Suprapubic skin (tissue), 4 donors: ENCODE measurements around the gene LRMDA. TPM values are rescaled to one million over a fixed set of nuclear protein-coding genes. Genes with fewer than 3 reads are reported as not detected.
"Not testable (repeated sequence)": the region's sequence is repeated elsewhere in the genome, so short reads cannot be mapped to it uniquely, and the experiment has no call there.

Experiments used
- DNase-seq, 2 donors: peaks; one replicate each; pipeline ENCODE4 v3.0.0-alpha.2; 2019; ENCODE audit warnings: low spot score in 2 of 2
- H3K27ac ChIP-seq: fragments of 200-600 bp; sonication (generic); one replicate; pipeline ENCODE4 v1.5.1; 2019
- H3K27me3 ChIP-seq: fragments of 200-600 bp; sonication (generic); one replicate; pipeline ENCODE4 v1.5.1; 2019
- H3K36me3 ChIP-seq: fragments of 200-600 bp; sonication (generic); one replicate; pipeline ENCODE4 v1.5.1; 2019
- H3K4me1 ChIP-seq: fragments of 200-600 bp; sonication (generic); one replicate; pipeline ENCODE4 v1.5.1; 2019
- H3K4me3 ChIP-seq: fragments of 200-600 bp; sonication (generic); one replicate; pipeline ENCODE4 v1.5.1; 2019; ENCODE audit warnings: mild to moderate bottlenecking
- H3K9me3 ChIP-seq: fragments of 200-600 bp; sonication (generic); one replicate; pipeline ENCODE4 v1.5.1; 2019
- CTCF ChIP-seq, 2 donors: fragments of 200-600 bp in 1 of 2; fragments of 450-650 bp in 1 of 2; sonication (generic) in 1 of 2; IDR thresholded peaks; one replicate each; pipeline ENCODE4 v1.5.1; 2016 to 2019; ENCODE audit warnings: antibody characterized with exemption in 2 of 2, mild to moderate bottlenecking in 1 of 2, moderate library complexity in 1 of 2
- EP300 ChIP-seq: sonication (generic); formaldehyde crosslinking; IDR thresholded peaks from one replicate; pipeline ENCODE4 v1.6.1; 2017; ENCODE audit warnings: antibody characterized with exemption
- POLR2A ChIP-seq, 2 donors: fragments of 450-650 bp; IDR thresholded peaks; one replicate each; pipeline ENCODE4 v1.6.1; 2017; ENCODE audit warnings: antibody characterized with exemption in 2 of 2, mild to moderate bottlenecking in 2 of 2, moderate library complexity in 2 of 2
- POLR2AphosphoS5 ChIP-seq, 3 donors: sonication (generic); formaldehyde crosslinking; IDR thresholded peaks; one replicate each; pipeline ENCODE4 v1.6.1; 2017; ENCODE audit warnings: antibody characterized with exemption in 3 of 3
- WGBS: methylation state at CpG from one replicate; pipeline ENCODE4 v1.1.5; 2018; 5-methylcytosine and 5-hydroxymethylcytosine counted together
- total RNA-seq, 4 donors: library from RNA; depleted of rRNA; stranded (reverse); fragments of >200 nt; gene quantifications; one replicate each; pipeline ENCODE4 v1.1.0, GENCODE V29; 2016

The LRMDA gene
- total RNA-seq, 4 donors from 2014 or later, result 0.10 to 2.9 (median 1.9) TPM; not detected in 1

- Histone ChIP-seq H3K4me3 (no peak overlapping the region), H3K36me3 (no peaks in the 10 kb centered on the region), H3K27me3 (no peaks in the 10 kb centered on the region), H3K9me3 (no peaks in the 10 kb centered on the region), H3K27ac (no peak overlapping the region), H3K4me1 (no peaks in the 10 kb centered on the region)
- TF ChIP-seq CTCF (IDR thresholded peaks at IDR 0.05), result no peak
- TF ChIP-seq POLR2AphosphoS5 (IDR thresholded peaks at IDR 0.05), result no peak
- no peak for TF ChIP-seq EP300
- TF ChIP-seq POLR2A (IDR thresholded peaks at IDR 0.05), result no peak
- DNase-seq, result no peak
- WGBS, result 95% methylated on average over 5 of the region's 5 CpGs
Observed at GRCh38 chr10:75598998-75599397, 167.6 kb downstream of the LRMDA start.

DNA sequence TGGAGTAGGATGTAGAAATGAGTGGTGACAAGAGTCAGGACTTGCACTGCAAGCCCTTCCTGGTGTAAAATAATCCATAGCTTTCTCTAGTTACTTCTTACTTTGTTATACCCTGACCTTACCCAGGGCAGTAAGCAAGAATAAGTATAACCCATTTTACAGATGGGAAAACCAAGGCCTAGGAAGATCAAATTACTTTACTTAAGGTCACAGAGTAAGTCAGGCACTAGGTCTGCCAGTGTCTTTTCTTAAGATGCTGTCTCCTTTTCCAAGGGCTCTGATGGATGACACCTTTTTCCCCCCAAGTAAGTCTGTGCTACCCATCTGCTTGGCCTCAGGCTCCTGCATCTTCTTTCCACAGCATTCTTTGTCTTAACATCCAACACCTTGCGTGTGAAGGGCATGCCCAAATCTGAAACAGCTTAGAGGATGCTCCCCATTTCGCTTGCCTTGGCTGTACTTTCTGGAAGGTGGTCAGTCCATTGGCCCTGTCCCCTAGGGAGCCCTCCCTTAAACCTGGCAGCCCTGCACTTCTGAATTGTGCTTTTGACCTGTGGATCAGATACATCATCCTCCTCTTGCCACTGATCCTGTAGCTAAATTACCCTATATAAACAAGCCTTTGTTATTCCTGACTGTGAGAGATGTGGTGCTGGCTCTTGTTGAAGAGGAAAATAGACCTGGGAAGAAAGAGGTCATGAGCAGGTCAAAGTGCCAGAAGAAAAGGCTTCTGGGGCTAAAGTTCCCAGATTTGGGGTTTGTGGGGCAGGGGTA lies 168.6 kb downstream of the LRMDA start:
- 100% methylated on average over 2 of the region's 2 CpGs for WGBS
- H3K4me1 ChIP-seq, result no peaks in the 10 kb centered on the region
- H3K36me3 ChIP-seq, result no peaks in the 10 kb centered on the region
- H3K27ac ChIP-seq, result no peak overlapping the region
- no peaks in the 10 kb centered on the region for H3K27me3 ChIP-seq
- DNase-seq, result no peak
- no peak overlapping the region for H3K4me3 ChIP-seq
- TF ChIP-seq EP300 (no peak), CTCF (IDR thresholded peaks at IDR 0.05) (no peak), POLR2AphosphoS5 (IDR thresholded peaks at IDR 0.05) (no peak), POLR2A (IDR thresholded peaks at IDR 0.05) (no peak)
- H3K9me3 ChIP-seq, result no peaks in the 10 kb centered on the region

DNA sequence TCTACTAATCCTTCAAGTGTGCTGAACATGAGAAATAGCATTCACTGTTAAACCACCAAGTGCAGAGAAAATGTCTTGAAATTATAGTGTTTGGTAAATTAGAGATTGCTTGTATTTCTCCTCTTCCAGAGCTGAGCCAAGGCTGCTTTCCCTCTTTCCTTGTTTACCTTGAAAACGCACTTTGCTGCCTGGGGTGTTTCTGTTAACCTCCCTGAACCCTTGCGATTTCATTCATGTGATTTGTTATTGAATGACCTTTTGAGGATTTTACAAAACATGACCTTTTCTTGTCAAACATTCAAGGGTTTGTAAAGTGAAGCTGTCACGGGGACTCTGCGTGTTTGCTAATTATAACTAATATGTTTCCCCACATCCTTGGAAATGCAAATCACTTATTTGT lies 169.4 kb downstream of the LRMDA start:
- H3K4me1 ChIP-seq, result no peaks in the 10 kb centered on the region
- no peak overlapping the region for H3K4me3 ChIP-seq
- no peak for DNase-seq
- H3K9me3 ChIP-seq, result no peaks in the 10 kb centered on the region
- H3K36me3 ChIP-seq, result no peaks in the 10 kb centered on the region
- no peaks in the 10 kb centered on the region for H3K27me3 ChIP-seq
- no peak for TF ChIP-seq CTCF (IDR thresholded peaks at IDR 0.05)
- no peak for TF ChIP-seq EP300
- TF ChIP-seq POLR2A (IDR thresholded peaks at IDR 0.05), result no peak
- TF ChIP-seq POLR2AphosphoS5 (IDR thresholded peaks at IDR 0.05), result no peak
- 87% methylated on average over 4 of the region's 4 CpGs for WGBS
- no peak overlapping the region for H3K27ac ChIP-seq

- Histone ChIP-seq H3K4me3 (no peak overlapping the region), H3K36me3 (no peaks in the 10 kb centered on the region), H3K27me3 (no peaks in the 10 kb centered on the region), H3K9me3 (no peaks in the 10 kb centered on the region), H3K27ac (no peak overlapping the region), H3K4me1 (no peaks in the 10 kb centered on the region)
- TF ChIP-seq CTCF (IDR thresholded peaks at IDR 0.05) (no peak), EP300 (no peak), POLR2A (IDR thresholded peaks at IDR 0.05) (no peak), POLR2AphosphoS5 (IDR thresholded peaks at IDR 0.05) (no peak)
- WGBS, result 80% methylated on average over 2 of the region's 2 CpGs
- no peak for DNase-seq
Observed at GRCh38 chr10:75602341-75602740, 170.9 kb downstream of the LRMDA start.

DNA sequence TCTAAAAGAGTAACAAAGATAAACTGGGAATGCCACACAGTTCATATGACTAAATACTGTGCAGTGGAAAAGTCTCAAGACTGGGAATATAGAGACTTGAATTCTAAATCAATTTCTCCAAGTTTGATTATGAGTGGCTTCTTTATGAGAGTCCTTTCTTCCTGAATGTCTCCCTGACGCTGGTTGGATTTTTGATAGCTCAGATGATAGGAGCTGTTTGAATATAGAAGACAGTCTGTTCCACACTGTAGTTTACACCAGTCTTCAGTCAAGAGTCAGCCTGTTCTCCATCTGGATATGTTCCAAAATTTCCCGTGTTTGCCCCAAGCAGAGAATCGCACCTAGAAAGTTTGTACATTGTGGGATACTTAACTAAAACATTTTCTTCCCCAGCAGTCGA lies 173.7 kb downstream of the LRMDA start:
- 53% methylated on average over 4 of the region's 4 CpGs for WGBS
- Histone ChIP-seq H3K27me3 (no peaks in the 10 kb centered on the region), H3K9me3 (no peaks in the 10 kb centered on the region), H3K4me1 (no peaks in the 10 kb centered on the region), H3K27ac (no peak overlapping the region), H3K4me3 (no peak overlapping the region), H3K36me3 (no peaks in the 10 kb centered on the region)
- TF ChIP-seq EP300 (no peak), POLR2A (IDR thresholded peaks at IDR 0.05) (no peak), CTCF (IDR thresholded peaks at IDR 0.05) (no peak), POLR2AphosphoS5 (IDR thresholded peaks at IDR 0.05) (no peak)
- DNase-seq, result no peak

DNA sequence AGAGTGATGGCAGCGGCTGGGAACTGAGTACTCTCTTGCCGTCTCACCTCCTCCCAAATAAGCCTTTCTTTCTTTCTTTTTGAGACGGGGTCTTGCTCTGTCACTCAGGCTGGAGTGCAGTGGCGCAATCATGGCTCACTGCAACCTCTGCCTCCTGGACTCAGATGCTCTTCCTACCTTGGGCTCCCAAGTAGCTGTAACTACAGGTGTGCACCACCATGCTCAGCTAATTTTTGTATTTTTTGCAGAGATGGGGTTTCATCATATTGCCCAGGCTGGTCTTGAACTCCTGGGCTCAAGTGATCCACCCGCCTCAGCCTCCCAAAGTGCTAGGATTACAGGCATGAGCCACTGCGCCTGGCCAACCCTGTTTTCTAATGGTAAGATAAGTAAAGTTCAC lies 174.4 kb downstream of the LRMDA start:
- not testable (repeated sequence) for DNase-seq, H3K9me3 ChIP-seq, H3K4me1 ChIP-seq, H3K4me3 ChIP-seq, H3K27me3 ChIP-seq, H3K36me3 ChIP-seq, H3K27ac ChIP-seq
- 95% methylated on average over 6 of the region's 6 CpGs for WGBS
